ENCODE data around the gene INHA.

GRCh38 chr2:219572237-219573001 is at the start of gene INHA:
- TF ChIP-seq CTCF (IDR thresholded peaks at IDR 0.05; ENCODE audit: low read depth, low read length, missing input control) (no peak), RAD21 (IDR thresholded peaks at IDR 0.05) (no peak), JUND (IDR thresholded peaks at IDR 0.05) (no peak), SP1 (IDR thresholded peaks at IDR 0.05) (no peak), FOXA1 (IDR thresholded peaks at IDR 0.05) (no peak), GABPA (IDR thresholded peaks at IDR 0.05 in 1 of 2, conservative IDR thresholded peaks at IDR 0.05 in 1 of 2) (no peak)
